SK-N-SH treated with all-trans-retinoic acid at 6 μM for 48 hours (cell line): ENCODE data around the gene ARL8A.

Experiments used
- ATAC-seq: fragments of 200-7000 bp; cut with Tn5 transposase; 3 replicates; pipeline ENCODE4 v1.9.1; 2020; ENCODE audit warnings: mild to moderate bottlenecking, moderate library complexity
- BACH2 ChIP-seq: fragments of 250-450 bp; sonication (Bioruptor Pico); IDR thresholded peaks from 2 replicates; pipeline ENCODE4 v1.9.0; 2021; ENCODE audit warnings: mild to moderate bottlenecking, borderline replicate concordance
- CREB5 ChIP-seq: fragments of 250-450 bp; sonication (Bioruptor Pico); IDR thresholded peaks from 2 replicates; pipeline ENCODE4 v1.5.1; 2020; ENCODE audit warnings: low read depth, mild to moderate bottlenecking, moderate library complexity
- CSDC2 ChIP-seq: fragments of 250-450 bp; sonication (Bioruptor Pico); IDR thresholded peaks from 2 replicates; pipeline ENCODE4 v1.5.0; 2020; ENCODE audit warnings: mild to moderate bottlenecking, moderate library complexity
- GLIS3 ChIP-seq: fragments of 250-450 bp; sonication (Bioruptor Pico); IDR thresholded peaks from 2 replicates; pipeline ENCODE4 v1.5.0; 2020; ENCODE audit warnings: mild to moderate bottlenecking, moderate library complexity
- ISL1 ChIP-seq: fragments of 250-450 bp; sonication (Bioruptor Pico); IDR thresholded peaks from 2 replicates; pipeline ENCODE4 v2.1.2; 2022; ENCODE audit warnings: mild to moderate bottlenecking, moderate library complexity
- PPARA ChIP-seq: fragments of 250-450 bp; sonication (Bioruptor Pico); IDR thresholded peaks from 2 replicates; pipeline ENCODE4 v1.5.0; 2020; ENCODE audit warnings: mild to moderate bottlenecking, borderline replicate concordance
- RARB ChIP-seq: fragments of 250-450 bp; sonication (Bioruptor Pico); IDR thresholded peaks from 2 replicates; pipeline ENCODE4 v1.8.0; 2021; ENCODE audit warnings: mild to moderate bottlenecking, moderate library complexity
- SNAI2 ChIP-seq: fragments of 250-450 bp; sonication (Bioruptor Pico); IDR thresholded peaks from 2 replicates; pipeline ENCODE4 v1.5.0; 2020; ENCODE audit warnings: mild to moderate bottlenecking, moderate library complexity
- TCF4 ChIP-seq: fragments of 250-450 bp; sonication (Bioruptor Pico); IDR thresholded peaks from 2 replicates; pipeline ENCODE4 v1.8.0; 2021; ENCODE audit warnings: mild to moderate bottlenecking, moderate library complexity, borderline replicate concordance
- ZC3H10 ChIP-seq: fragments of 250-450 bp; sonication (Bioruptor Pico); IDR thresholded peaks from 2 replicates; pipeline ENCODE4 v1.5.1; 2021; ENCODE audit warnings: mild to moderate bottlenecking, moderate library complexity
- ZFP3 ChIP-seq: fragments of 250-450 bp; sonication (Bioruptor Pico); IDR thresholded peaks from 2 replicates; pipeline ENCODE4 v1.5.0; 2020; ENCODE audit warnings: mild to moderate bottlenecking, moderate library complexity
- ZNF565 ChIP-seq: fragments of 450-650 bp; formaldehyde crosslinking; conservative IDR thresholded peaks from 2 replicates; pipeline ENCODE4 v1.5.0; 2020; ENCODE audit warnings: low read depth, mild to moderate bottlenecking, moderate library complexity
- ZNF8 ChIP-seq: fragments of 450-650 bp; formaldehyde crosslinking; IDR thresholded peaks from 2 replicates; pipeline ENCODE4 v1.5.0; 2020; ENCODE audit warnings: mild to moderate bottlenecking, moderate library complexity
- TF ChIP-seq, protein P1 (sequence below): fragments of 250-450 bp; sonication (Bioruptor Pico); IDR thresholded peaks from 2 replicates; pipeline ENCODE4 v1.8.0; 2020; ENCODE audit warnings: mild to moderate bottlenecking, moderate library complexity, borderline replicate concordance
- TF ChIP-seq, protein P2 (sequence below): fragments of 250-450 bp; sonication (Bioruptor Pico); IDR thresholded peaks from 2 replicates; pipeline ENCODE4 v1.5.1; 2021; ENCODE audit warnings: mild to moderate bottlenecking, moderate library complexity
- TF ChIP-seq, protein P3 (sequence below): fragments of 250-450 bp; sonication (Bioruptor Pico); IDR thresholded peaks from 2 replicates; pipeline ENCODE4 v1.8.0; 2021; ENCODE audit warnings: low read depth, mild to moderate bottlenecking, moderate library complexity, borderline replicate concordance

ARL8A gene

GRCh38 chr1:202162418-202163280 lies 18.1 kb upstream of the ARL8A start (continued):
- no peak for TF ChIP-seq ZNF8 (CRISPR knock-in tag)
- no peak for TF ChIP-seq CREB5
- TF ChIP-seq SNAI2 (CRISPR knock-in tag) = no peak
- TF ChIP-seq RARB (CRISPR knock-in tag) = no peak
- TF ChIP-seq GLIS3 = no peak

- no peak for ATAC-seq
Measured at GRCh38 chr1:202162047-202162417, 17.5 kb upstream of the ARL8A start.

GRCh38 chr1:202161151-202162046 lies 16.9 kb upstream of the ARL8A start:
- TF ChIP-seq, protein P1, sequence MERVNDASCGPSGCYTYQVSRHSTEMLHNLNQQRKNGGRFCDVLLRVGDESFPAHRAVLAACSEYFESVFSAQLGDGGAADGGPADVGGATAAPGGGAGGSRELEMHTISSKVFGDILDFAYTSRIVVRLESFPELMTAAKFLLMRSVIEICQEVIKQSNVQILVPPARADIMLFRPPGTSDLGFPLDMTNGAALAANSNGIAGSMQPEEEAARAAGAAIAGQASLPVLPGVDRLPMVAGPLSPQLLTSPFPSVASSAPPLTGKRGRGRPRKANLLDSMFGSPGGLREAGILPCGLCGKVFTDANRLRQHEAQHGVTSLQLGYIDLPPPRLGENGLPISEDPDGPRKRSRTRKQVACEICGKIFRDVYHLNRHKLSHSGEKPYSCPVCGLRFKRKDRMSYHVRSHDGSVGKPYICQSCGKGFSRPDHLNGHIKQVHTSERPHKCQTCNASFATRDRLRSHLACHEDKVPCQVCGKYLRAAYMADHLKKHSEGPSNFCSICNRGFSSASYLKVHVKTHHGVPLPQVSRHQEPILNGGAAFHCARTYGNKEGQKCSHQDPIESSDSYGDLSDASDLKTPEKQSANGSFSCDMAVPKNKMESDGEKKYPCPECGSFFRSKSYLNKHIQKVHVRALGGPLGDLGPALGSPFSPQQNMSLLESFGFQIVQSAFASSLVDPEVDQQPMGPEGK (CRISPR knock-in tag) = no peak
- TF ChIP-seq, protein P2, sequence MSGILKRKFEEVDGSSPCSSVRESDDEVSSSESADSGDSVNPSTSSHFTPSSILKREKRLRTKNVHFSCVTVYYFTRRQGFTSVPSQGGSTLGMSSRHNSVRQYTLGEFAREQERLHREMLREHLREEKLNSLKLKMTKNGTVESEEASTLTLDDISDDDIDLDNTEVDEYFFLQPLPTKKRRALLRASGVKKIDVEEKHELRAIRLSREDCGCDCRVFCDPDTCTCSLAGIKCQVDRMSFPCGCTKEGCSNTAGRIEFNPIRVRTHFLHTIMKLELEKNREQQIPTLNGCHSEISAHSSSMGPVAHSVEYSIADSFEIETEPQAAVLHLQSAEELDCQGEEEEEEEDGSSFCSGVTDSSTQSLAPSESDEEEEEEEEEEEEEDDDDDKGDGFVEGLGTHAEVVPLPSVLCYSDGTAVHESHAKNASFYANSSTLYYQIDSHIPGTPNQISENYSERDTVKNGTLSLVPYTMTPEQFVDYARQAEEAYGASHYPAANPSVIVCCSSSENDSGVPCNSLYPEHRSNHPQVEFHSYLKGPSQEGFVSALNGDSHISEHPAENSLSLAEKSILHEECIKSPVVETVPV (CRISPR knock-in tag) = no peak
- TF ChIP-seq, protein P3, sequence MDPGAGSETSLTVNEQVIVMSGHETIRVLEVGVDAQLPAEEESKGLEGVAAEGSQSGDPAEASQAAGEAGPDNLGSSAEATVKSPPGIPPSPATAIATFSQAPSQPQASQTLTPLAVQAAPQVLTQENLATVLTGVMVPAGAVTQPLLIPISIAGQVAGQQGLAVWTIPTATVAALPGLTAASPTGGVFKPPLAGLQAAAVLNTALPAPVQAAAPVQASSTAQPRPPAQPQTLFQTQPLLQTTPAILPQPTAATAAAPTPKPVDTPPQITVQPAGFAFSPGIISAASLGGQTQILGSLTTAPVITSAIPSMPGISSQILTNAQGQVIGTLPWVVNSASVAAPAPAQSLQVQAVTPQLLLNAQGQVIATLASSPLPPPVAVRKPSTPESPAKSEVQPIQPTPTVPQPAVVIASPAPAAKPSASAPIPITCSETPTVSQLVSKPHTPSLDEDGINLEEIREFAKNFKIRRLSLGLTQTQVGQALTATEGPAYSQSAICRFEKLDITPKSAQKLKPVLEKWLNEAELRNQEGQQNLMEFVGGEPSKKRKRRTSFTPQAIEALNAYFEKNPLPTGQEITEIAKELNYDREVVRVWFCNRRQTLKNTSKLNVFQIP (CRISPR knock-in tag) = no peak
- no peak for TF ChIP-seq SNAI2 (CRISPR knock-in tag)
- peak; percentile 4; the same call in 1 of the 3 replicates for ATAC-seq

More at GRCh38 chr1:202162047-202162417, 17.5 kb upstream of the ARL8A start:
- TF ChIP-seq ISL1 (CRISPR knock-in tag) = no peak
- no peak for TF ChIP-seq GLIS3
- TF ChIP-seq PPARA (CRISPR knock-in tag) = no peak
- TF ChIP-seq BACH2 (CRISPR knock-in tag) = no peak
- TF ChIP-seq ZFP3 (CRISPR knock-in tag) = no peak
- no peak for TF ChIP-seq CSDC2
- no peak for TF ChIP-seq RARB (CRISPR knock-in tag)
- no peak for TF ChIP-seq TCF4
- TF ChIP-seq ZNF565 (CRISPR knock-in tag) = no peak

DNA sequence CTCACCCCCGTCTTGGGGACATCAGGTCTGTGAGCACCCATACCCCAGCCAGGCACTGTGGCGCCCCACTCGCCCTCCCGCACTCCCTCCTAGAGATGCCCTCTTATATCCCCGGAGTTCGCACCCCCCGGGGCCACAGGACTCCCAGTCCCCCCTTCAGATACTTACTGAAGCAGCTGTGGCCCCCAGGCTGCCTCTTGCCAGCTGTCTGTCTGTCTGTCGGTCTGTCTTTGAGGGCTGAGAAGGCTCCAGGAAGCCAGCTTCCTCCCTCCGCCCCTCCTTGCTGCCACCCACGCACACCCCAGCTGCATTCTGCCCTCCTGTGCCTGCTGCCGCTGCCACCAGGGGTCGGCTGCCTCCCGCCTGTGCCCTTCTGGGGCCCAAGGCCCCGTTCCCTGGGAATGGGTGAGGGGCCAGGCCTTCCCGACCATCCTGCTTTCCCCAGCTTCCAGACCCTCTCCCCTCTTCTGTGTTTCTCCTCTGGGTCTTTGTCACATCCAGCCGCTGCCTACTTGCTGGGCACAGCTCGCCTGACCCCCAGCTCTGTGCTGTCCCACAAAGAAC lies 15.9 kb upstream of the ARL8A start, which contains the start of gene PTPN7:
PTPN7 (minus strand) TSS at position 226 of the 564 bp plus-strand sequence. CDS start 1,200 bp downstream, outside the sequence.
- ATAC-seq = no peak
- TF ChIP-seq ISL1 (CRISPR knock-in tag) = no peak
- no peak for TF ChIP-seq ZNF8 (CRISPR knock-in tag)
- TF ChIP-seq SNAI2 (CRISPR knock-in tag) = no peak
- TF ChIP-seq ZC3H10 = no peak
- TF ChIP-seq, protein P1 (CRISPR knock-in tag) = no peak
